Measurements from ENCODE around the gene ITPR3.
"Not testable (repeated sequence)": the region's sequence is repeated elsewhere in the genome, so short reads cannot be mapped to it uniquely, and the experiment has no call there.

Gene ITPR3

GRCh38 chr6:33591424-33592032 lies 29.6 kb upstream of the ITPR3 start:
- DNase-seq: no peak

- no peak for DNase-seq
These were observed 28.9 kb upstream of the ITPR3 start for GRCh38 chr6:33592280-33592594.

- peak; percentile 25 for DNase-seq
These were observed 28.3 kb upstream of the ITPR3 start for GRCh38 chr6:33592595-33593413.

GRCh38 chr6:33593414-33593727 lies 27.8 kb upstream of the ITPR3 start:
- DNase-seq: no peak

GRCh38 chr6:33595001-33595846 lies 25.9 kb upstream of the ITPR3 start:
- no peak for DNase-seq

GRCh38 chr6:33596894-33597293 lies 24.2 kb upstream of the ITPR3 start:
- not testable (repeated sequence) for DNase-seq

- DNase-seq: no peak
These were observed 23.4 kb upstream of the ITPR3 start for GRCh38 chr6:33597551-33598322.

GRCh38 chr6:33599413-33599938 lies 21.6 kb upstream of the ITPR3 start:
- DNase-seq: no peak

- DNase-seq: no peak
These were observed 20.4 kb upstream of the ITPR3 start for GRCh38 chr6:33600761-33601160.

- DNase-seq: no peak
These were observed 18.9 kb upstream of the ITPR3 start for GRCh38 chr6:33602180-33602579.

- no peak for DNase-seq
These were observed 15.9 kb upstream of the ITPR3 start for GRCh38 chr6:33604941-33605854.

- DNase-seq: no peak
These were observed 14.5 kb upstream of the ITPR3 start for GRCh38 chr6:33606642-33607041.

GRCh38 chr6:33607126-33607783 lies 13.9 kb upstream of the ITPR3 start:
- no peak for DNase-seq

GRCh38 chr6:33607784-33608161 lies 13.3 kb upstream of the ITPR3 start:
- peak; percentile 44 for DNase-seq

- no peak for DNase-seq
These were observed 12.1 kb upstream of the ITPR3 start for GRCh38 chr6:33609019-33609418.

GRCh38 chr6:33609528-33609927 lies 11.6 kb upstream of the ITPR3 start:
- DNase-seq: no peak

- DNase-seq: no peak
These were observed 11.1 kb upstream of the ITPR3 start for GRCh38 chr6:33610067-33610466.

GRCh38 chr6:33610779-33611732 lies 10.1 kb upstream of the ITPR3 start:
- no peak for DNase-seq

GRCh38 chr6:33613146-33613794 lies 7.9 kb upstream of the ITPR3 start:
- DNase-seq: no peak

GRCh38 chr6:33613795-33614168 lies 7.3 kb upstream of the ITPR3 start:
- DNase-seq: no peak

Measured in CD4-positive, alpha-beta T cell treated with Interleukin-4 for 4 hours (primary cell).